GM19193 (cell line): ENCODE results near the gene LOXL3.

Experiments used
- POLR2A ChIP-seq: IDR thresholded peaks from 4 replicates; pipeline ENCODE4 v1.6.1; 2011; ENCODE audit not compliant: insufficient read depth, insufficient read length; ENCODE audit errors: extremely low read depth

Gene LOXL3

GRCh38 chr2:74511104-74511989, 42.4 kb downstream of the LOXL3 start:
- TF ChIP-seq POLR2A, result no peak

- no peak for TF ChIP-seq POLR2A
Observed at GRCh38 chr2:74510272-74510671, 43.5 kb downstream of the LOXL3 start.

- TF ChIP-seq POLR2A, result no peak
Observed at GRCh38 chr2:74507926-74508520, 45.7 kb downstream of the LOXL3 start.

GRCh38 chr2:74507145-74507925, 46.4 kb downstream of the LOXL3 start, which contains the start of gene PCGF1:
Gene PCGF1, minus strand, starts transcription at chr2:74507695. Its CDS starts 27 bp downstream, at chr2:74507668.
- peak; percentile 90 for TF ChIP-seq POLR2A

- no peak for TF ChIP-seq POLR2A
Observed at GRCh38 chr2:74505448-74506246, 48.1 kb downstream of the LOXL3 start.

- no peak for TF ChIP-seq POLR2A
Observed at GRCh38 chr2:74504591-74504990, 49.2 kb downstream of the LOXL3 start.

GRCh38 chr2:74503506-74504475, 50.0 kb downstream of the LOXL3 start:
- no peak for TF ChIP-seq POLR2A

- TF ChIP-seq POLR2A, result peak; percentile 63
Observed at GRCh38 chr2:74502720-74503505, 50.8 kb downstream of the LOXL3 start.

- TF ChIP-seq POLR2A, result no peak
Observed at GRCh38 chr2:74502147-74502719, 51.5 kb downstream of the LOXL3 start.

- TF ChIP-seq POLR2A, result no peak
Observed at GRCh38 chr2:74501335-74502071, 52.2 kb downstream of the LOXL3 start.

GRCh38 chr2:74500578-74500946, 53.2 kb downstream of the LOXL3 start:
- TF ChIP-seq POLR2A, result no peak
